DMS 273 (cell line): ENCODE data around the gene GAB2.

Experiments used
- DNase-seq: peaks from one replicate; lab custom pipeline; 2025; ENCODE audit not compliant: unreplicated experiment; lab: John Stamatoyannopoulos, UW

GAB2 gene

GRCh38 chr11:78168539-78169477 is 248.8 kb downstream of the GAB2 start:
- peak; percentile 12 for DNase-seq

DNA sequence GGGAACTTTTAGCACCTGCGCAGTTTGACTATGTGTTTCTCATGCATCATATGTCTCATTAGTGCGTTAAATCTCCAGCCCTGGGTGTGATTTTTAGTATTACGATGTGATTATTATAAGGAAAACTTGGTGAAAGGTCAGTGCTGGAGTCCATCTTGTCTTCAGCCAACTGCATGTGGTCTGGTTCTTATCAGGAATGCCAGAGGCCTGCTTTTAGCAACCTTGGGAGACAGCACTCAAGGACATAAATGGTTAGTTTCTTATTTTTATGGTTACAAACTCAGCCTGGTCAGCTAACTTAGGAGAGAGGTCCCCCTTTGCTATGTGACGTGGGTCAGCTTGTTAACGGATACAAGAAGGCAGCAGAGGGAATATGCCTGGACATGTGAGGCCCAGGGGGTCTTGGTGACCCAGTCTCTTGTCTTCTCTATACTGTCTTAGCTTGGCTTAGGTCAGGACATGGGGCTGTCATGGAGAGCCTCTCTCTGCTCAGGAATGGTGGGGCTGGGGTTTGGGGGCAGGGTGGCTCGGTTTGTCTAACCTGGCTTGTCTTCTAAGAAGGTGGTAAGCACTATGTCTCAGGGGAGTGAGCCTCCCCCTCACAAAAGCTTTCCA is 250.7 kb downstream of the GAB2 start:
- DNase-seq, result no peak
